Spleen (tissue), 7 donors: Measurements from ENCODE around the gene FRMD1.

Experiments
- CTCF ChIP-seq, 11 experiments: fragments of 200-600 bp in 7 of 11; fragments of 450-650 bp in 4 of 11; sonication (generic) in 4 of 11; IDR thresholded peaks in 8 of 11; conservative IDR thresholded peaks in 3 of 11; 1 replicate in 7 of 11; 2 replicates in 4 of 11; pipeline versions ENCODE4 v1.4.0 to v1.8.0; 2016 to 2021; ENCODE audit warnings: antibody characterized with exemption in 11 of 11, inconsistent platforms in 4 of 11, mild to moderate bottlenecking in 1 of 11
- POLR2A ChIP-seq, 3 donors: fragments of 450-650 bp; IDR thresholded peaks; one replicate each; pipeline ENCODE4 v1.5.1; 2017; ENCODE audit warnings: antibody characterized with exemption in 3 of 3, mild to moderate bottlenecking in 1 of 3
- POLR2AphosphoS5 ChIP-seq, 3 donors: sonication (generic); formaldehyde crosslinking; IDR thresholded peaks; one replicate each; pipeline ENCODE4 v1.5.1; 2017; ENCODE audit warnings: antibody characterized with exemption in 3 of 3
- donor health status: DM: no; HTN: no; CAD: no; lungs with moderate emphysema.
- donor health status: DM: no; HTN: no; CAD: no.
- donor health status: DM: no; HTN: no; CAD: no.

GRCh38 chr6:168026925-168027324, 52.1 kb downstream of the FRMD1 start:
- TF ChIP-seq CTCF (IDR thresholded peaks at IDR 0.05 in 8 of 11, conservative IDR thresholded peaks at IDR 0.05 in 3 of 11) (no peak), POLR2A (IDR thresholded peaks at IDR 0.05) (no peak), POLR2AphosphoS5 (IDR thresholded peaks at IDR 0.05) (no peak)
